Neural cell (in vitro differentiated cells): ENCODE results near the gene HS6ST3. TPM values are rescaled to one million over a fixed set of nuclear protein-coding genes. Genes with fewer than 3 reads are reported as not detected.

ENCODE experiments used
- H2AFZ ChIP-seq: fragments of 200-600, 300-800 bp; sonication (generic), shearing (Covaris generic); 2 replicates; pipeline ENCODE4 v1.6.0; 2014; ENCODE audit warnings: low read depth, mild to moderate bottlenecking, antibody characterized with exemption, low read length, moderate library complexity
- H3F3A ChIP-seq: fragments of 200-600 bp; shearing (Covaris generic); 2 replicates; pipeline ENCODE4 v1.6.1; 2016; ENCODE audit warnings: mild to moderate bottlenecking, moderate library complexity, mixed read lengths, antibody characterized with exemption, low read length; ENCODE audit not compliant: insufficient read depth, poor library complexity, severe bottlenecking
- H3K27ac ChIP-seq: fragments of 200-600, 300-800 bp; sonication (generic), shearing (Covaris generic); 2 replicates; pipeline ENCODE4 v1.5.1; 2014; ENCODE audit warnings: mild to moderate bottlenecking, low read length, moderate library complexity
- H3K27me3 ChIP-seq: fragments of 300-800, 200-600 bp; sonication (generic), shearing (Covaris generic); 2 replicates; pipeline ENCODE4 v1.6.0; 2014; ENCODE audit warnings: mild to moderate bottlenecking, low read depth, low read length, moderate library complexity; ENCODE audit not compliant: insufficient read depth
- H3K36me3 ChIP-seq: fragments of 300-800, 200-600 bp; sonication (generic), shearing (Covaris generic); 2 replicates; pipeline ENCODE4 v1.5.1; 2014; ENCODE audit warnings: mild to moderate bottlenecking, antibody characterized with exemption, low read length, moderate library complexity; ENCODE audit not compliant: insufficient read depth
- H3K4me2 ChIP-seq: fragments of 300-800, 200-600 bp; sonication (generic), shearing (Covaris generic); 2 replicates; pipeline ENCODE4 v1.6.0; 2014; ENCODE audit warnings: mild to moderate bottlenecking, low read length
- H3K4me3 ChIP-seq: fragments of 300-800, 200-600 bp; sonication (generic), shearing (Covaris generic); 2 replicates; pipeline ENCODE4 v1.5.1; 2014; ENCODE audit warnings: mild to moderate bottlenecking, low read length, moderate library complexity
- H3K79me2 ChIP-seq: fragments of 200-600 bp; shearing (Covaris generic); replicated peaks from 2 replicates; pipeline ENCODE4 v1.6.0; 2014; ENCODE audit warnings: mild to moderate bottlenecking, low read length, moderate library complexity; ENCODE audit not compliant: insufficient read depth
- H3K9ac ChIP-seq: fragments of 300-800, 200-600 bp; sonication (generic), shearing (Covaris generic); 2 replicates; pipeline ENCODE4 v1.6.1; 2016; ENCODE audit warnings: mild to moderate bottlenecking, low read length, mixed read lengths
- H3K9me2 ChIP-seq: fragments of 200-600 bp; shearing (Covaris generic); 2 replicates; pipeline ENCODE4 v1.6.1; 2016; ENCODE audit warnings: mild to moderate bottlenecking, low read length, mixed read lengths; ENCODE audit not compliant: insufficient read depth
- H3K9me3 ChIP-seq: fragments of 200-600, 300-800 bp; sonication (generic), shearing (Covaris generic); 2 replicates; pipeline ENCODE4 v1.6.1; 2016; ENCODE audit warnings: mild to moderate bottlenecking, mixed run types, low read length, moderate library complexity, mixed read lengths
- H4K20me1 ChIP-seq: fragments of 200-600 bp; shearing (Covaris generic); 2 replicates; pipeline ENCODE4 v1.6.1; 2016; ENCODE audit warnings: mild to moderate bottlenecking, mixed run types; ENCODE audit not compliant: insufficient read depth
- EP300 ChIP-seq: fragments of 450-650 bp; conservative IDR thresholded peaks from 2 replicates; pipeline ENCODE4 v1.6.1; 2014; ENCODE audit warnings: antibody characterized with exemption, mild to moderate bottlenecking, moderate library complexity; ENCODE audit not compliant: poor library complexity, severe bottlenecking
- EZH2 ChIP-seq: fragments of 200-600, 300-800 bp; shearing (Covaris generic), sonication (generic); IDR thresholded peaks from 2 replicates; pipeline ENCODE4 v1.6.1; 2014; ENCODE audit warnings: antibody characterized with exemption, low read length, borderline replicate concordance, mild to moderate bottlenecking; ENCODE audit not compliant: insufficient read depth, poor library complexity, severe bottlenecking
- MXI1 ChIP-seq: fragments of 450-650 bp; conservative IDR thresholded peaks from 2 replicates; pipeline ENCODE4 v1.6.1; 2014; ENCODE audit warnings: antibody characterized with exemption, mild to moderate bottlenecking; ENCODE audit not compliant: poor library complexity, severe bottlenecking
- POLR2AphosphoS5 ChIP-seq: IDR thresholded peaks from 2 replicates; pipeline ENCODE4 v1.6.1; 2012
- RAD21 ChIP-seq: fragments of 450-650 bp; conservative IDR thresholded peaks from 2 replicates; pipeline ENCODE4 v1.6.1; 2014; ENCODE audit warnings: antibody characterized with exemption, mild to moderate bottlenecking, moderate library complexity
- SMC3 ChIP-seq: fragments of 450-650 bp; conservative IDR thresholded peaks from 2 replicates; pipeline ENCODE4 v1.6.1; 2014; ENCODE audit warnings: antibody characterized with exemption, mild to moderate bottlenecking, moderate library complexity; ENCODE audit not compliant: poor library complexity
- TAF1 ChIP-seq: IDR thresholded peaks from 2 replicates; pipeline ENCODE4 v1.6.1; 2012; ENCODE audit warnings: low read depth
- polyA plus RNA-seq: library from polyadenylated mRNA; depleted of rRNA; stranded (reverse); fragments of >200 nt; gene quantifications from 2 replicates; pipeline ENCODE4 v1.2.3, GENCODE V29; 2014
- TF ChIP-seq, protein P1 (sequence below): IDR thresholded peaks from 2 replicates; pipeline ENCODE4 v1.6.1; 2012; ENCODE audit warnings: borderline replicate concordance
- TF ChIP-seq, protein P2 (sequence below): fragments of 450-650 bp; IDR thresholded peaks from 2 replicates; pipeline ENCODE4 v1.5.1; 2014; ENCODE audit warnings: antibody characterized with exemption, mild to moderate bottlenecking, moderate library complexity; ENCODE audit not compliant: poor library complexity, severe bottlenecking

HS6ST3 gene
- polyA plus RNA-seq, 1 donor from 2014 or later: 10.9 TPM

DNA sequence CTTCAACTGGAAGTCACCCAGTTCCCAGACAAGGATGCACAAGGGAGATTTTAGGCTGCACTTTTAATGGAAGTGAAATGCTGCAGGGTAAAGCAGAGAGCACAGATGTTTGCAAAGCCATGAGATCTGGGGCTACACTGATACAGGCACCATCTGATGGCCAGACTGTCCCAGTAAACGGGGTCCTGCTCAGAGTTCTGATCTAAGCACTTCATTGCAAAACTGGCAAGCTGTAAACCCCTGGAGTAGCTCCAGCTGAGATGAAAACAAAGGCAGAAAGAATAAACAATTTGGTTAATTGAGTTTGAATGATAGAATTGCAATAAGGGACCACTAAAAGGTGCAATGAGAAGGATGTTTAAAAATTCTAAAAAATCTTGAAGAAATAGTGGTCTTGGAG is 707.2 kb downstream of the HS6ST3 start:
- Histone ChIP-seq H3K79me2 (no peaks in the 10 kb centered on the region), H2AFZ (no peak overlapping the region), H3K27me3 (no peaks in the 10 kb centered on the region), H3K27ac (no peak overlapping the region), H3K4me2 (no peak overlapping the region), H3K36me3 (no peaks in the 10 kb centered on the region), H3K9me3 (no peaks in the 10 kb centered on the region), H3K4me3 (no peak overlapping the region), H3F3A (no peaks in the 10 kb centered on the region), H4K20me1 (no peaks in the 10 kb centered on the region), H3K9ac (no peak overlapping the region), H3K9me2 (no peaks in the 10 kb centered on the region)
- TF ChIP-seq TAF1 (no peak), MXI1 (no peak), POLR2AphosphoS5 (no peak), EP300 (no peak), EZH2 (no peak), SMC3 (no peak), RAD21 (no peak)
- TF ChIP-seq, protein P1, sequence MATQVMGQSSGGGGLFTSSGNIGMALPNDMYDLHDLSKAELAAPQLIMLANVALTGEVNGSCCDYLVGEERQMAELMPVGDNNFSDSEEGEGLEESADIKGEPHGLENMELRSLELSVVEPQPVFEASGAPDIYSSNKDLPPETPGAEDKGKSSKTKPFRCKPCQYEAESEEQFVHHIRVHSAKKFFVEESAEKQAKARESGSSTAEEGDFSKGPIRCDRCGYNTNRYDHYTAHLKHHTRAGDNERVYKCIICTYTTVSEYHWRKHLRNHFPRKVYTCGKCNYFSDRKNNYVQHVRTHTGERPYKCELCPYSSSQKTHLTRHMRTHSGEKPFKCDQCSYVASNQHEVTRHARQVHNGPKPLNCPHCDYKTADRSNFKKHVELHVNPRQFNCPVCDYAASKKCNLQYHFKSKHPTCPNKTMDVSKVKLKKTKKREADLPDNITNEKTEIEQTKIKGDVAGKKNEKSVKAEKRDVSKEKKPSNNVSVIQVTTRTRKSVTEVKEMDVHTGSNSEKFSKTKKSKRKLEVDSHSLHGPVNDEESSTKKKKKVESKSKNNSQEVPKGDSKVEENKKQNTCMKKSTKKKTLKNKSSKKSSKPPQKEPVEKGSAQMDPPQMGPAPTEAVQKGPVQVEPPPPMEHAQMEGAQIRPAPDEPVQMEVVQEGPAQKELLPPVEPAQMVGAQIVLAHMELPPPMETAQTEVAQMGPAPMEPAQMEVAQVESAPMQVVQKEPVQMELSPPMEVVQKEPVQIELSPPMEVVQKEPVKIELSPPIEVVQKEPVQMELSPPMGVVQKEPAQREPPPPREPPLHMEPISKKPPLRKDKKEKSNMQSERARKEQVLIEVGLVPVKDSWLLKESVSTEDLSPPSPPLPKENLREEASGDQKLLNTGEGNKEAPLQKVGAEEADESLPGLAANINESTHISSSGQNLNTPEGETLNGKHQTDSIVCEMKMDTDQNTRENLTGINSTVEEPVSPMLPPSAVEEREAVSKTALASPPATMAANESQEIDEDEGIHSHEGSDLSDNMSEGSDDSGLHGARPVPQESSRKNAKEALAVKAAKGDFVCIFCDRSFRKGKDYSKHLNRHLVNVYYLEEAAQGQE: no peak
- TF ChIP-seq, protein P2, sequence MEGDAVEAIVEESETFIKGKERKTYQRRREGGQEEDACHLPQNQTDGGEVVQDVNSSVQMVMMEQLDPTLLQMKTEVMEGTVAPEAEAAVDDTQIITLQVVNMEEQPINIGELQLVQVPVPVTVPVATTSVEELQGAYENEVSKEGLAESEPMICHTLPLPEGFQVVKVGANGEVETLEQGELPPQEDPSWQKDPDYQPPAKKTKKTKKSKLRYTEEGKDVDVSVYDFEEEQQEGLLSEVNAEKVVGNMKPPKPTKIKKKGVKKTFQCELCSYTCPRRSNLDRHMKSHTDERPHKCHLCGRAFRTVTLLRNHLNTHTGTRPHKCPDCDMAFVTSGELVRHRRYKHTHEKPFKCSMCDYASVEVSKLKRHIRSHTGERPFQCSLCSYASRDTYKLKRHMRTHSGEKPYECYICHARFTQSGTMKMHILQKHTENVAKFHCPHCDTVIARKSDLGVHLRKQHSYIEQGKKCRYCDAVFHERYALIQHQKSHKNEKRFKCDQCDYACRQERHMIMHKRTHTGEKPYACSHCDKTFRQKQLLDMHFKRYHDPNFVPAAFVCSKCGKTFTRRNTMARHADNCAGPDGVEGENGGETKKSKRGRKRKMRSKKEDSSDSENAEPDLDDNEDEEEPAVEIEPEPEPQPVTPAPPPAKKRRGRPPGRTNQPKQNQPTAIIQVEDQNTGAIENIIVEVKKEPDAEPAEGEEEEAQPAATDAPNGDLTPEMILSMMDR: no peak

- no peaks in the 10 kb centered on the region for H3K27me3 ChIP-seq
- H3K36me3 ChIP-seq: no peaks in the 10 kb centered on the region
- H4K20me1 ChIP-seq: no peaks in the 10 kb centered on the region
- no peak overlapping the region for H3K27ac ChIP-seq
- no peaks in the 10 kb centered on the region for H3K9me2 ChIP-seq
- H3K4me3 ChIP-seq: no peak overlapping the region
- H3K9ac ChIP-seq: no peak overlapping the region
- no peaks in the 10 kb centered on the region for H3K79me2 ChIP-seq
- TF ChIP-seq EZH2 (no peak), MXI1 (no peak), TAF1 (no peak), POLR2AphosphoS5 (no peak), EP300 (no peak), RAD21 (no peak), SMC3 (no peak)
- TF ChIP-seq, protein P1: no peak
- TF ChIP-seq, protein P2: no peak
- no peak overlapping the region for H3K4me2 ChIP-seq
- no peak overlapping the region for H2AFZ ChIP-seq
- no peaks in the 10 kb centered on the region for H3F3A ChIP-seq
- no peaks in the 10 kb centered on the region for H3K9me3 ChIP-seq
Measured at GRCh38 chr13:96803456-96804100, 713.7 kb downstream of the HS6ST3 start.
